GM12878 (cell line): ENCODE results near the gene DUSP15. TPM values are rescaled to one million over a fixed set of nuclear protein-coding genes. Genes with fewer than 3 reads are reported as not detected.

Source experiments
- ATAC-seq: fragments of 200-7000 bp; cut with Tn5 transposase; 3 replicates; pipeline ENCODE4 v1.9.1; 2020; ENCODE audit warnings: mild to moderate bottlenecking, moderate library complexity
- BruUV-seq: library from RNA; stranded (reverse); fragments of 400-500 nt; replicated peaks from 2 replicates; lab custom pipeline; 2021; lab: Mats Ljungman, UMichigan
- CTCF ChIA-PET: fragments of 300-600 bp; sonication (Branson Sonifier 250); formaldehyde crosslinking; extraction: SDS; loops from one replicate; lab custom pipeline; 2021; ENCODE audit warnings: inconsistent platforms; lab: Yijun Ruan, JAX
- POLR2A ChIA-PET: fragments of 350-600 bp; formaldehyde crosslinking; extraction: SDS; loops from one replicate; lab custom pipeline; 2021; ENCODE audit warnings: inconsistent platforms; lab: Charles Lee
- RAD21 ChIA-PET: fragments of 300-600 bp; sonication (Branson Sonifier 250); formaldehyde crosslinking; loops from one replicate; lab custom pipeline; 2023; ENCODE audit warnings: antibody characterized with exemption; ENCODE audit not compliant: unreplicated experiment; lab: Charles Lee
- SMC1A ChIA-PET: fragments of 300-600 bp; sonication (Branson Sonifier 250); formaldehyde crosslinking; loops from one replicate; lab custom pipeline; 2023; ENCODE audit not compliant: unreplicated experiment, uncharacterized antibody; lab: Charles Lee
- DNase-seq: peaks from one replicate; pipeline ENCODE4 v3.0.0-alpha.2; 2011; ENCODE audit warnings: low read depth, low spot score
- FAIRE-seq: peaks from 3 replicates; lab custom pipeline; 2011; peaks lifted over from hg19 to GRCh38; lab: Jason Lieb, UNC
- H2AFZ ChIP-seq: 2 replicates; pipeline ENCODE4 v1.6.0; 2011; ENCODE audit warnings: low read depth, low read length, control low read depth; ENCODE audit not compliant: control insufficient read depth
- H3K27ac ChIP-seq: 2 replicates; pipeline ENCODE4 v1.5.1; 2011; ENCODE audit warnings: control low read depth; ENCODE audit not compliant: control insufficient read depth, insufficient read depth
- H3K27me3 ChIP-seq, 2 experiments: replicated peaks in 1 of 2; 2 replicates each; pipeline versions ENCODE4 v1.6.0 to v1.6.1; 2011; ENCODE audit warnings: low read length in 1 of 2; ENCODE audit not compliant: control insufficient read depth in 2 of 2, insufficient read depth in 2 of 2
- H3K36me3 ChIP-seq, 2 experiments: 2 replicates each; pipeline ENCODE4 v1.5.1; 2011; ENCODE audit warnings: low read length in 1 of 2; ENCODE audit not compliant: control insufficient read depth in 2 of 2, insufficient read depth in 2 of 2
- H3K4me1 ChIP-seq: 2 replicates; pipeline ENCODE4 v1.6.1; 2011; ENCODE audit warnings: mild to moderate bottlenecking, low read length, moderate library complexity, mixed read lengths; ENCODE audit not compliant: control insufficient read depth, insufficient read depth
- H3K4me2 ChIP-seq: 2 replicates; pipeline ENCODE4 v1.6.0; 2011; ENCODE audit warnings: control low read depth; ENCODE audit not compliant: control insufficient read depth, insufficient read depth
- H3K4me3 ChIP-seq: fragments of 200-600 bp; sonication (generic); 2 replicates; pipeline ENCODE4 v1.5.1; 2016
- H3K79me2 ChIP-seq: 2 replicates; pipeline ENCODE4 v1.6.0; 2011; ENCODE audit warnings: low read length; ENCODE audit not compliant: control insufficient read depth, insufficient read depth
- H3K9ac ChIP-seq: 2 replicates; pipeline ENCODE4 v1.8.0; 2011; ENCODE audit warnings: low read length, control low read depth, mixed read lengths; ENCODE audit not compliant: control insufficient read depth, insufficient read depth
- H3K9me3 ChIP-seq: replicated peaks from 3 replicates; pipeline ENCODE4 v1.5.1; 2011; ENCODE audit warnings: mild to moderate bottlenecking, low read length; ENCODE audit not compliant: control insufficient read depth, insufficient read depth
- H4K20me1 ChIP-seq: 2 replicates; pipeline ENCODE4 v1.6.0; 2011; ENCODE audit not compliant: control insufficient read depth, insufficient read depth
- BCL3 ChIP-seq: IDR thresholded peaks from 2 replicates; pipeline ENCODE4 v1.6.1; 2011; ENCODE audit warnings: borderline replicate concordance, low read depth, mild to moderate bottlenecking, moderate library complexity, low read length; ENCODE audit not compliant: insufficient read depth, poor library complexity, severe bottlenecking
- KDM1A ChIP-seq: fragments of 200-600 bp; sonication (generic); IDR thresholded peaks from 2 replicates; pipeline ENCODE4 v1.6.1; 2016; ENCODE audit warnings: borderline replicate concordance
- MTA2 ChIP-seq: fragments of 450-650 bp; IDR thresholded peaks from 2 replicates; pipeline ENCODE4 v1.6.1; 2016; ENCODE audit warnings: low read depth, mild to moderate bottlenecking, moderate library complexity
- MYC ChIP-seq: IDR thresholded peaks from 2 replicates; pipeline ENCODE4 v1.6.1; 2011; ENCODE audit warnings: mild to moderate bottlenecking, low read length, moderate library complexity, inconsistent platforms; ENCODE audit not compliant: insufficient read depth, insufficient replicate concordance, insufficient read length, severe bottlenecking
- PKNOX1 ChIP-seq: fragments of 450-650 bp; IDR thresholded peaks from 2 replicates; pipeline ENCODE4 v1.6.1; 2016; ENCODE audit warnings: mild to moderate bottlenecking
- RBBP5 ChIP-seq: fragments of 200-600 bp; sonication (generic); conservative IDR thresholded peaks from 2 replicates; pipeline ENCODE4 v1.6.1; 2016
- REST ChIP-seq: IDR thresholded peaks from 2 replicates; pipeline ENCODE4 v1.6.1; 2012; ENCODE audit warnings: mild to moderate bottlenecking, low read depth, low read length
- ZBTB4 ChIP-seq: fragments of 450-650 bp; formaldehyde crosslinking; IDR thresholded peaks from 2 replicates; pipeline ENCODE4 v1.4.0; 2022; ENCODE audit warnings: mild to moderate bottlenecking, moderate library complexity
- ZNF207 ChIP-seq: fragments of 450-650 bp; IDR thresholded peaks from 2 replicates; pipeline ENCODE4 v1.6.1; 2014; ENCODE audit warnings: antibody characterized with exemption, mild to moderate bottlenecking, borderline replicate concordance
- WGBS: methylation state at CpG from one replicate; pipeline ENCODE4 v1.1.6; 2016; ENCODE audit warnings: low lambda C conversion rate; ENCODE audit not compliant: insufficient replicate concordance, insufficient coverage; ENCODE audit errors: missing lambda C conversion rate; 5-methylcytosine and 5-hydroxymethylcytosine counted together
- in situ Hi-C: fragments of 300-500 bp; cut with MboI; formaldehyde crosslinking; loops from 9 replicates; pipeline ENCODE4 v1.14.3; 2018; ENCODE audit warnings: mixed read lengths
- intact Hi-C: fragments of 100-400 bp; cut with micrococcal nuclease; formaldehyde crosslinking; loops from one replicate; pipeline ENCODE4 v1.14.2; 2022; ENCODE audit not compliant: unreplicated experiment
- polyA plus RNA-seq, 11 experiments: library from polyadenylated mRNA; depleted of rRNA in 4 of 11; unstranded in 6 of 11; stranded (reverse) in 5 of 11; fragments of >200 nt; fragmentation: Nextera tagmentation in 4 of 11; fragmentation: Illumina TruSeq in 1 of 11; extraction: Ambion mirVana in 4 of 11; extraction: Trizol in 1 of 11; gene quantifications; 1 replicate in 1 of 11; 2 replicates in 10 of 11; pipeline versions ENCODE4 v1.2.1 to v1.2.3, GENCODE V29; 2011 to 2016; ENCODE audit warnings: inconsistent platforms in 2 of 11, missing spikeins in 2 of 11, low read depth in 1 of 11
- total RNA-seq, 4 experiments: library from RNA; depleted of rRNA in 3 of 4; stranded (reverse); fragments of >200 nt in 3 of 4; fragmentation: Illumina TruSeq in 1 of 4; extraction: Trizol in 1 of 4; gene quantifications; 2 replicates each; pipeline versions ENCODE4 v1.2.1 to v1.2.3, GENCODE V29; 2013 to 2021

The DUSP15 gene
- total and polyA plus RNA-seq, 10 of the 15 experiments (the other 5 are each of a cell fraction or from before 2014, with no cell fraction given): 0.06 to 2.5 (median 0.67) TPM; not detected in 1

GRCh38 chr20:31839782-31840487 is 30.4 kb downstream of the DUSP15 start:
- H4K20me1 ChIP-seq: no peaks in the 10 kb centered on the region
- DNase-seq (no peak), FAIRE-seq (no peak), ATAC-seq (no peak)
- intact Hi-C loops (no loop called here), in situ Hi-C loops (no loop called here)
- BruUV-seq: no TSS peak
- SMC1A ChIA-PET: no interaction called here
- RAD21 ChIA-PET: no interaction called here
- WGBS: 19% methylated on average over 5 of the region's 5 CpGs
- H3K27me3 ChIP-seq: no peaks in the 10 kb centered on the region
- no peaks in the 10 kb centered on the region for H3K36me3 ChIP-seq
- H3K79me2 ChIP-seq: no peaks in the 10 kb centered on the region
- POLR2A ChIA-PET: no interaction called here
- no peaks in the 10 kb centered on the region for H3K9me3 ChIP-seq
- peaks cover 8% of the 10 kb centered on the region for H3K4me1 ChIP-seq
- no peak overlapping the region for H3K9ac ChIP-seq
- no peak overlapping the region for H2AFZ ChIP-seq
- H3K4me3 ChIP-seq: no peak overlapping the region
- CTCF ChIA-PET: no interaction called here
- no peak overlapping the region for H3K27ac ChIP-seq
- H3K4me2 ChIP-seq: no peak overlapping the region
- TF ChIP-seq PKNOX1 (no peak), REST (no peak), ZNF207 (no peak), BCL3 (no peak), MTA2 (no peak), RBBP5 (no peak), KDM1A (no peak), MYC (no peak), ZBTB4 (no peak)
